GM21423 (cell line): ENCODE results near the gene DCTN1.
A peak's percentile ranks its signal among the peaks of the same experiment; 100 is the strongest.
"Not testable (repeated sequence)": the region's sequence is repeated elsewhere in the genome, so short reads cannot be mapped to it uniquely, and the experiment has no call there.

Experiments used
- ATAC-seq: cut with Tn5 transposase; IDR thresholded peaks from one replicate; pipeline ENCODE4 v1.9.1; 2021; ENCODE audit warnings: mild to moderate bottlenecking, moderate library complexity; ENCODE audit not compliant: unreplicated experiment

Gene DCTN1

GRCh38 chr2:74379851-74380789 lies at the start of gene DCTN1:
TSS of gene DCTN1 (minus strand) at chr2:74380311. CDS start at chr2:74380037, 274 bp downstream.
- no peak for ATAC-seq

DNA sequence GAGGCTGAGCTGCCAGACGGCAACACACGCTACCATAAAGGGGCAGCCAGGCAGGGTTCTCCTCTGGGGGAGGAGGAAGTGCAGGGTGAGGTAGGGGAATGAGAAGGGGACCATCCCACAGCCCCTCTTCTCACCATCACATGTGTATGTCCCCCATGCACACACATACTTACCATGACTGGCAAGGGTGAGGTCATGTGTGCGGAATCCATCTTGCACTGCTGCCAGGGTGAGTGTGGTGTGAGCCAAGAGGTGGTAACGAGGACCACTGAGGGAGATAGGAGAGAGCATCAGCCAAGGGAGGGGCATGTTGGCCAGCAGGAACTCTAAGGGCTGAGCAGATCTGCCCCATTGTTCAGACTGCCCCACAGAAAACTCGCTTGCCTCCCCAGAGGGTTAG lies 48.6 kb upstream of the DCTN1 start:
- no peak for ATAC-seq

DNA sequence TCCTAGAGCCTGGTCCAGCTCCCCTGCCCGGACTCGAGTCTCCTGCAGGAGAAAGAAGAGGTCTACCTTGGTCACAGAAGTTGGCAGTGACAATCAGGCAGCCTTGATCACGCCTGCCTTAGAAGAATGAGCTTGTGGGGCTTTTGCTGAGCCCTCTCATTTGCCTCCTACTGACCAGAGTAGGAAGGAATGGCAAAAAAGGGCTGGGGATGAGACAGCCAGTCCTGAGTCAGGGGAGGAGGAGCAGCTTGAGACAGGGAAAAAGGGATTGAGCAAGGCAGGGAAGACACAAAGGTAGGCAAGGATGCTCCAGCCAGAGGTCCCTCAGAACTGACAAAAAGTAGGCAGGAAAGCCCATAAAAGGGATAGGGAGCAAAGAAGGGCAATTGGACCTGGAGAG lies 47.4 kb upstream of the DCTN1 start:
- ATAC-seq = no peak

GRCh38 chr2:74426181-74426758 lies 46.2 kb upstream of the DCTN1 start:
- ATAC-seq = no peak

DNA sequence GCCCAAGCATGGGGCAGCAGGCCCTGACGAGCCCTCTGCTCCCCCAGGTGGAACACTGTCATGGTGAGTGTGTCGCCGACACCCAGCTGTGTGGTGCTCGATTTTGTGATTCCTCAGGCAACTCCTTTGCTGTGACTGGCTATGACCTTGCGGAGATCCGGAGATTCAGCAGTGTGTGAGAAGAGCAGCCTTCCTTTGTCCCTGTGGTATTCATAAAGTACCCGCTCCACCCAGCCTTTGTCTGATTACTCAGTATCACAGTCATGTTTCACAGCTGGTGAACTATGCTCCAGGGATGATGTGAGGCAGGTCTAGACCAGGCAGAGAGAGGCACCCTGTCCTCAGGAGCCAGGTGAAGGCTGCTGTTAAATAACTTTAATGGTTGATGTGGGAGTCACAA lies 45.4 kb upstream of the DCTN1 start:
- ATAC-seq = no peak

- no peak for ATAC-seq
Observed at GRCh38 chr2:74424995-74425406, 44.9 kb upstream of the DCTN1 start.

- ATAC-seq = no peak
Observed at GRCh38 chr2:74424139-74424992, 44.3 kb upstream of the DCTN1 start.

GRCh38 chr2:74423231-74424095 lies 43.4 kb upstream of the DCTN1 start:
- no peak for ATAC-seq

GRCh38 chr2:74421221-74421870 lies 41.2 kb upstream of the DCTN1 start, which contains the start of the genes C2orf81 and WDR54:
TSS of gene C2orf81 (minus strand) at chr2:74421619. CDS start at chr2:74421560, 59 bp downstream.
TSS of gene WDR54 (plus strand) at chr2:74421730. CDS start at chr2:74422154, 424 bp downstream.
- peak; percentile 90 for ATAC-seq

GRCh38 chr2:74420443-74421103 lies 40.5 kb upstream of the DCTN1 start:
- not testable (repeated sequence) for ATAC-seq

- ATAC-seq = no peak
Observed at GRCh38 chr2:74420006-74420405, 39.9 kb upstream of the DCTN1 start.

GRCh38 chr2:74419345-74419744 lies 39.2 kb upstream of the DCTN1 start:
- no peak for ATAC-seq

DNA sequence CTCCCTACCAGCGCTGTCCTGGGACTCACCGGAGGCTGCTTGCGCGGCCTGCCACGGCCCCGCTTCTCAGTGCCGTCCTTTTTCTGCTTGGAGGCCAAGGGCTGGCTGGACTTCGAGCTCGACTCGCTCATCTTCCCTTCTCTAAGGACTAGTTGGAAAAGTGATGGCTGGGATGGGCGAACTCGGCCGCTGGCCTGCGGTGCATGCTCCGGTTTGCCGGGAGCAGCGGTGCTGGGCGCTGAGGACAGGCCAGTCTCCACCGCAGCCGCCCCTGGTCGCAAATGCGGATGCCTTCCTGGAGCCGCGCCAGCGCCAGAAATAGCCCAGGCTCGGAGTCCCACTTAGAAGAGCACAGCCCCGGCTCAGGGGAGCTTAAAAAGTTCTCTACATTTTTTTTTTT lies 38.2 kb upstream of the DCTN1 start:
- ATAC-seq = no peak

GRCh38 chr2:74417763-74418162 lies 37.7 kb upstream of the DCTN1 start:
- ATAC-seq = no peak

- no peak for ATAC-seq
Observed at GRCh38 chr2:74417197-74417596, 37.1 kb upstream of the DCTN1 start.

GRCh38 chr2:74416778-74417177 lies 36.7 kb upstream of the DCTN1 start:
- no peak for ATAC-seq

- ATAC-seq = no peak
Observed at GRCh38 chr2:74415762-74416395, 35.8 kb upstream of the DCTN1 start.

DNA sequence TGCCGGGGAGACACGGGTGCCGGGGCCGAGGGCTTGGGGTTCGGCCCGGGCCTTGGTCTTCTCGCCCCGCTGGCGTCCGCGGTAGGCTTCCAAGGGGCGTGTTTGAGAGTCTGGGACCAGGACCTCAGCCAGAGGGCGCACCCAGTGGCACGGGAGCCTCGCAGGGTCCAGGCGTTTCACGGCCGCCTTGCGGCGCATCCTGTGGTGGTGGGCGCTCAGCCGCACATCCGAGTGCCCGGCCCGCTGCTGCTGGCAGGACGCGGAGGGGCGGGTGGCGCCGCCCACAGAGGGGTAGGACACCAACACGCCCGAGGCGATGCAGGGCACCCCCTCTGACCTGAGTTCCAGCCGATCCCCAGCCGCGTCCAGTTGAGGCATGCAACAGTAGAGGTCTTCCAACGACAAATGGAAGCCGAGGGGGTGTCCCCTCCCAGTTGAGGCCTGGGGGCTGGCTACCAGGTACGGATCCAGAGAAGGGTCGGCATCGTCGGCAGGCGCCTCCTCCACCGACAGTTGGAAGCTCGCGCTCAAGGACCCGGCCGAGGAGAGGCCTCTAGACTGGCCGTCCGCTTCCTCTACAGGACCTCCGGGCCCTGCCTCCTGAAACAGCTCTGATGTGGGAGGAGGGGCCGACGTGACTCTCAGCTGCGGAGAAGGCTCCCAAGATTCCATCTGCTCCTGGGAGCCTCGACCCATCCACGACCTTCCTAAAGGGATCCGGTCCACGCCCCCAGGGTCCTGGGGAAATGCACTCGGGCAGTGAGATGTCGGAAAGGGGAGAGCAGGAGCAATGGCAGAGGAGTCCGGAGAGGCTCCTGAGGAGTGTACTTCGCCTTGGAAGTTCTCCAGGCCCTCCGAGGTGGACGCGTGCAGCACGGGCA lies 35.0 kb upstream of the DCTN1 start:
- ATAC-seq = no peak
